DMS53 treated with DMSO at 0.1 percent for 48 hours (cell line): ENCODE data around the gene GFY.

Source experiments
- DNase-seq: peaks from one replicate; lab custom pipeline; 2025; ENCODE audit not compliant: unreplicated experiment; lab: John Stamatoyannopoulos, UW

GFY gene

DNA sequence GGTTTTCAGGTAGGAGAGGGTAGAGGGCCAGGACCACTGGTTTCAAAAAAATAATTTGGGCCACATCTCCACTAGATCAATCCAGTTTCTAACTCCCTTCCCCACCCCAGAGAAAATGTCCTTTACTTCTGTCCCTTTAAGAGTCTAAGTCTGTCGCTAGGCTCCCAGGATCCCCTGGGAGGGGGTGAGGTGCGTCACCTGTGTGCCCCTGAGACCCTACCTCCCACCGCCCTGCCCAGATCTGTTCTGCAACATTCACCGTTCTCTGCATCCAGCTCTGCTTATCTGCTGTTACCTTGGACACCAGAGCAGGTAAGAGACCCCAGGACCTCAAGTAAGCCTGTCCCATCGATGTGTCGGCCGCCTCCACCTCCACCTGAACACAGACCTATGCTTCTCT is at the start of gene GFY:
Gene GFY (plus strand): TSS at position 211 of the 400 bp plus-strand sequence. CDS start 1,043 bp downstream, outside the sequence.
- no peak for DNase-seq

- no peak for DNase-seq
These were observed 46.7 kb upstream of the GFY start for GRCh38 chr19:49378512-49378911.

DNA sequence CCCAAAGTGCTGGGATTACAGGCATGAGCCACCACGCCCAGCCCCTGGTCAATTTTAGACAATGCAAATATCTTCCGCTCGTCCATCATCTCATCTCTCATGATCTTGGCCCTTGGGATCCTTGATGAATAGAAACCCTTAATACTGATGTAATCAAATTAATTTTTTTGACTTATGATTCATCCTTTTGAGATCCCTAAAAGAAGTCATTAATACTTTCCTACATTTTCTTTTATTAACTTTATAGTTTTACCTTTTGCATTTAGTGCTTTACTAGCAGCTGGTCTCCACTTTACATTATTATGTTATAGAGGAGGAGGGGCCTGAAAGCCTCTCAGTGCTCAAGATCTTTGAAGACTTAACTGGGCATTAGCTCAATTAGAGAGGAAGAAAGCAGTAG is 44.8 kb upstream of the GFY start:
- no peak for DNase-seq

DNA sequence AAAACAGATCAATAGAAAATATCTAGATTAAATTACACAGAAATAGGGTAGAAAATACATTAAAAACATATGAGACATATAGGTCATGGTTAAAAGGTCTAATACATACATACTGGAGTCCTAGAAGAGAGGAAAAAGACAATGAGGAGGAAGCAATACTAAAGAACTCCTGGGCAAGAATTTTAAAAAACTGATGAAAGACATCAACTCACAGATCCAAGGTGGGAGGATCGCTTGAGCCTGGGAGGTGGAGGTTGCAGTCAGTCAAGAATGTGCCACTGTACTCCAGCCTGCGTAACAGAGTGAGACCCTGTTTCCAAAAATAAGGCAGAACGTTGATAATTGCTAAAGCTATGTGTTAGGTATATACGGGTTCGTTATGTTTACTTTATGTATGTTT is 42.5 kb upstream of the GFY start:
- DNase-seq = no peak

GRCh38 chr19:49383599-49383998 is 41.6 kb upstream of the GFY start:
- no peak for DNase-seq

GRCh38 chr19:49387936-49388372 is 37.2 kb upstream of the GFY start, which contains the start of gene KASH5:
Gene KASH5, plus strand, starts transcription at chr19:49388249. Its CDS starts 2,635 bp downstream, at chr19:49390884.
- DNase-seq = peak; percentile 43

GRCh38 chr19:49389406-49389805 is 35.8 kb upstream of the GFY start:
- no peak for DNase-seq

- DNase-seq = no peak
These were observed 34.9 kb upstream of the GFY start for GRCh38 chr19:49390131-49390928.

GRCh38 chr19:49390929-49391359 is 34.2 kb upstream of the GFY start:
- DNase-seq = no peak

DNA sequence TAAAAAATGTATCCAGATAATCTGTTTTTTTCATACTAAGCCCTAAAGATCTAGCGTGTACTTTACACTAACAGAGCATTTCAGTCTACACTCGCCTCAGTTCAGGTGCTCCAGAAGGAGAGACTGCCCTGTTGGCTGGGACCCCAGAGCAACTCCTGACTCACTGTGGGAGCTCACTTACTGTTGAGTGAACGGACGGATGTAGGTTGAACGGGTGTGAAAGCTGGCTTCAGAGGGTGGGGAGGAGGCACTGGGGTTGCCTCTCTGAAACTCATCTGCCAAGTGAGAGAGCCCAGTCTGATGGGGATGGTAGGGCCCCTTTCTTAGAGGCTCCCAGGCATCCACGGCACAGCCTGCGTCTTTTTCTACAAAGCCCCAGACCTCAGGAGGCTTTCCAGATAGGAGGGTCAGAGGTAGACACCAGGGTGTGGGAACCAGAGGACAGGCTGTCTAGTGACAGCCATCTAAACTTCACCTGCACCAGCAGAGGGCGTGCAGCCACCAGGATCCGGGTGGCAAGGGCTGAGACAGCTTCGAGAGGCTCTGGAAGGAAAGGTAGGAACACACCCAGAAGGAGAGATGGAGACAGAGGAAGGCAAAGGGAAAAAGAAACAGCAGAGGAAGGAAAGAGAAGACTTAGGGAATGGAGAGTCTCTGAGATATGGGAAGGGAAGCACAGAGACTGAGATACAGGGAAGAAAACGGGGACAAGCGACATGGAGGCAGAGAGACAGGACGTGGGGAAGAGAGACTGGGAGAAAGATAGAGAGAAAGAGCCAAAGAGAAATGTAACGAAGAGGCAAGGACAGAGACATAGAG is 33.4 kb upstream of the GFY start:
- peak; percentile 62 for DNase-seq

DNA sequence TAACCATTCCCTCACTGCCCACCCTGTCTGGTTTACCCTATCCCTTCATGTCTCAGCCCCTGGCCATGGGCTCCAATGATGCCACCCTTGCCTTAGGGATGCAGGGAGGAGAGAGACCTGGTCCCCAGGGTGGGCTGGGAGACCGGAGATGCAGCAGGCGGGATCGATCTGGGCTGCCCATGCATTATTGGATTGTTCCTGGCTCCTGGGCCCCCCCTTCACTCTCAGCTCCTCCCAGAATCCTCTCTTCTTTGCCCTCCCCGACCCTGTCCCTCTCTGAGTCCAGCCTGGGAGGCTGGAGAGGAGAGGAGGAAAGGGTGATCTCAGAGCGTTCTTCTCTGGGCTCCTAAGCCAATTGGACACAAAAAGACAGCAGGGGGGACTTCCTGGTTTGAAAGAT is 31.3 kb upstream of the GFY start:
- DNase-seq = no peak

- no peak for DNase-seq
These were observed 29.4 kb upstream of the GFY start for GRCh38 chr19:49395581-49396407.

DNA sequence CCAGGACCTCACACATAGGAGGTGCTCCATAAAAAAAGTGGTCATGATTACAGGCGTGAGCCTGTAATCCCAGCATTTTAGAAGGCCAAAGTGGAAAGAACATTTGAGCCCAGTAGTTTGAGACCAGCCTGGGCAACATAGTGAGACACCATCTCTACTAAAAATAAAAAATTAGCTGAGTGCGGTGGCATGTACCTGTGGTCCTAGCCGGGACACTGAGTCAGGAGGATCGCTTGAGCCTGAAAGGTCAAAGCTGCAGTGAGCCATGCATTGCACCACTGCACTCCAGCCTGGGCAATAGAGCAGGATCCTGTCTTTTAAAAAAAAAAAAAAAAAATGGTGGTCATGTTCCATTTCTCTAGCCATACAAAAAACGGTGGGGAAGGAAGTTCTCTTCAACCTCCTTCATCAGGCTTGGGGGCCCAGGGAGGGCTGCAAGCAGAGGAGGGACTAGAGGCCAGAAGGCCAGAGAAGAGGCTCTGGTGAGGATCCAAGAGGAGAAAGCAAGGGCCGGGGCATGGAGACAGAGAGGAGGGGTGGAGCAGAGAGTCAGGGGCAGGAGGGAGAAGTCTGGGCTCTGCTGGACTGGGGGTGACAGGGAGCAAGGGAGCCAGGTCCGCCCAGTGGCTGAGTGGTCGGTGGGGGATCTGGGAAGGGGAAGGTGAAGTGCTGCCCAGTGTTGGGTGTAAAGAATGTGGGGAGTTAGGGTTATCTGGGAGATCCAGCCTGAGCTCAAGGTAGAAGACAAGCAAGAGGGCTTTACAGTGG is 28.3 kb upstream of the GFY start:
- no peak for DNase-seq

GRCh38 chr19:49398001-49398615 is 27.1 kb upstream of the GFY start:
- no peak for DNase-seq

DNA sequence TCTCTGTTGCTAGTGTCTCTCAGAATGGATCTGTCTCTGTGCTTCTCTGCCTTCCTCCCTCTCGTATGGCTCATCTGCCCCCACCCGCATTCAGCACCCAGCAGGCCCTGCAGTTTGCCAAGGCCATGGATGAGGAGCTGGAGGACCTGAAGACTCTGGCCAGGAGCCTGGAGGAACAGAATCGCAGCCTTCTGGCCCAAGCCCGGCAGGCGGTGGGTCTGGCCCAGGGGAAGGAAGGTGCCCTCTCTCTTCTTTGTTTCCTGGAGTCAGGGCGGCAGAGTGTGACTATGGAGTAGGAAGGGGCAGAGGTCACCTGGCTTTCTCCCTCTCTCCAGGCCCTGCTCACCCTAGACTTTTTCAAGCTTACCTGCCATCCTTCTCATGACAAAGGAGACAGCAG is 26.3 kb upstream of the GFY start:
- DNase-seq = no peak

- DNase-seq = no peak
These were observed 25.2 kb upstream of the GFY start for GRCh38 chr19:49400029-49400428.

GRCh38 chr19:49403404-49404187 is 21.6 kb upstream of the GFY start:
- DNase-seq = peak; percentile 60

GRCh38 chr19:49407079-49407478 is 18.1 kb upstream of the GFY start:
- DNase-seq = no peak

DNA sequence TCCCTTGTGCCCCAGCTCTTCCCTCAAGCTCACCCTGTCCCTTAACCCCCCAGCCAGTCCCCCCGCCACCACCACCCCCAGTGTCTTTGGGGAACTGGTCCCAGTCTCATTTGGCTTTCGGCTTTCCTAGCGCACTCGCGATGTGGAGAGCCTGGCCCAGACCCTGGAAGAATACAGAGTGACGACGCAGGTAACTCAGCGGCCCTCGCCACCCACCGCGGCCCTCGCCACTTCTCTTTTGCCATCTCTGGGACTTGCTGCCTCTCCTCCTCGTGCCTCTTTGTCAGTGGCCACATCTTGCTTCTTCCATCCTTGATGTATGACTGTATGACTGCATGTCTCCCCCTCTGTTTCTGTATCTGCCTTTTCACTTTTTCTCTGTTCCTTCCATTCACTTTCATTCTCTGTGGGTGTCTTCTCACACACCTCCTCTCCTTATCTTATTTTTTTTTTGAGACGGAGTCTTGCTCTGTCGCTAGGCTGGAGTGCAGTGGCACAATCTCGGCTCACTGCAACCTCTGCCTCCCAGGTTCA is 17.6 kb upstream of the GFY start:
- DNase-seq = no peak
